WTC11 (cell line): ENCODE data around the gene HYAL1. TPM values are rescaled to one million over a fixed set of nuclear protein-coding genes. Genes with fewer than 3 reads are reported as not detected.

Source experiments
- ATAC-seq: fragments of 200-7000 bp; cut with Tn5 transposase; 2 replicates; pipeline ENCODE4 v1.10.0; 2021; ENCODE audit warnings: mild to moderate bottlenecking, moderate library complexity
- CTCF ChIA-PET: fragments of 300-600 bp; sonication (Branson Sonifier 250); formaldehyde crosslinking; loops from one replicate; lab custom pipeline; 2021; ENCODE audit warnings: antibody characterized with exemption; lab: Charles Lee
- POLR2A ChIA-PET: fragments of 350-600 bp; sonication (Branson Sonifier 250); formaldehyde crosslinking; loops from one replicate; lab custom pipeline; 2021; ENCODE audit warnings: antibody characterized with exemption; lab: Charles Lee
- DNase-seq: peaks from one replicate; pipeline ENCODE4 v3.0.0; 2021; ENCODE audit warnings: low spot score
- H3K27ac Mint-ChIP-seq: 2 replicates; pipeline ENCODE4 v1.8.0; 2021; ENCODE audit warnings: mixed read lengths
- H3K27me3 Mint-ChIP-seq: 2 replicates; pipeline ENCODE4 v1.8.0; 2021; ENCODE audit warnings: low read depth, mild to moderate bottlenecking, moderate library complexity, mixed read lengths
- H3K36me3 Mint-ChIP-seq: 2 replicates; pipeline ENCODE4 v1.8.0; 2021; ENCODE audit warnings: mixed read lengths
- H3K4me1 Mint-ChIP-seq: 2 replicates; pipeline ENCODE4 v1.8.0; 2022; ENCODE audit warnings: mixed read lengths
- H3K4me3 Mint-ChIP-seq: 2 replicates; pipeline ENCODE4 v1.8.0; 2021; ENCODE audit warnings: mild to moderate bottlenecking, moderate library complexity, mixed read lengths
- H3K9me3 Mint-ChIP-seq: 2 replicates; pipeline ENCODE4 v1.8.0; 2021; ENCODE audit warnings: mixed read lengths
- EMX1 ChIP-seq: fragments of 250-450 bp; sonication (Bioruptor Pico); IDR thresholded peaks from 2 replicates; pipeline ENCODE4 v1.8.0; 2021; ENCODE audit warnings: mild to moderate bottlenecking
- KAT7 ChIP-seq: sonication (generic); formaldehyde crosslinking; IDR thresholded peaks from 2 replicates; pipeline ENCODE4 v1.8.1; 2023; ENCODE audit warnings: missing genetic modification reagents, mild to moderate bottlenecking, borderline replicate concordance
- MYBL2 ChIP-seq: sonication (generic); formaldehyde crosslinking; IDR thresholded peaks from 2 replicates; pipeline ENCODE4 v1.8.1; 2023; ENCODE audit warnings: mild to moderate bottlenecking, moderate library complexity, missing genetic modification reagents
- NFYB ChIP-seq: sonication (generic); formaldehyde crosslinking; conservative IDR thresholded peaks from 2 replicates; pipeline ENCODE4 v1.8.0; 2022; ENCODE audit warnings: low read depth, missing genetic modification reagents
- PRRX2 ChIP-seq: fragments of 250-450 bp; sonication (Bioruptor Pico); IDR thresholded peaks from 2 replicates; pipeline ENCODE4 v1.8.0; 2021; ENCODE audit warnings: mild to moderate bottlenecking
- SP1 ChIP-seq: sonication (generic); formaldehyde crosslinking; conservative IDR thresholded peaks from 2 replicates; pipeline ENCODE4 v1.8.1; 2022; ENCODE audit warnings: missing genetic modification reagents
- TCF7 ChIP-seq: sonication (generic); formaldehyde crosslinking; IDR thresholded peaks from 2 replicates; pipeline ENCODE4 v1.8.0; 2022; ENCODE audit warnings: mild to moderate bottlenecking, low read depth, missing genetic modification reagents, moderate library complexity
- ZNF317 ChIP-seq: sonication (generic); formaldehyde crosslinking; IDR thresholded peaks from 2 replicates; pipeline ENCODE4 v1.8.1; 2023; ENCODE audit warnings: low read depth, mild to moderate bottlenecking, moderate library complexity, missing genetic modification reagents, borderline replicate concordance
- total RNA-seq: library from RNA; stranded (reverse); gene quantifications from 3 replicates; pipeline ENCODE4 v1.2.3, GENCODE V29; 2021
- TF ChIP-seq, protein P1 (sequence below): fragments of 250-450 bp; sonication (Bioruptor Pico); IDR thresholded peaks from 2 replicates; pipeline ENCODE4 v1.8.0; 2021; ENCODE audit warnings: mild to moderate bottlenecking
- TF ChIP-seq, protein P2 (sequence below): sonication (generic); formaldehyde crosslinking; IDR thresholded peaks from 2 replicates; pipeline ENCODE4 v1.8.1; 2023; ENCODE audit warnings: mild to moderate bottlenecking, missing genetic modification reagents
- TF ChIP-seq, protein P3 (sequence below): sonication (generic); formaldehyde crosslinking; IDR thresholded peaks from 2 replicates; pipeline ENCODE4 v1.8.0; 2023; ENCODE audit warnings: mild to moderate bottlenecking, missing genetic modification reagents
- TF ChIP-seq, protein P4 (sequence below): sonication (generic); formaldehyde crosslinking; IDR thresholded peaks from 2 replicates; pipeline ENCODE4 v1.8.1; 2022; ENCODE audit warnings: low read depth, missing genetic modification reagents, borderline replicate concordance
- TF ChIP-seq, protein P5 (sequence below): fragments of 250-450 bp; sonication (Bioruptor Pico); IDR thresholded peaks from 2 replicates; pipeline ENCODE4 v1.9.0; 2021; ENCODE audit warnings: mild to moderate bottlenecking
- TF ChIP-seq, protein P6 (sequence below): fragments of 200-600 bp; IDR thresholded peaks from 2 replicates; pipeline ENCODE4 v1.8.0; 2022; ENCODE audit warnings: antibody characterized with exemption
- TF ChIP-seq, protein P7 (sequence below): fragments of 250-450 bp; sonication (Bioruptor Pico); IDR thresholded peaks from 2 replicates; pipeline ENCODE4 v1.9.0; 2021; ENCODE audit warnings: mild to moderate bottlenecking, borderline replicate concordance

The HYAL1 gene
- total RNA-seq, 1 experiment from 2014 or later, result 3.4 TPM

DNA sequence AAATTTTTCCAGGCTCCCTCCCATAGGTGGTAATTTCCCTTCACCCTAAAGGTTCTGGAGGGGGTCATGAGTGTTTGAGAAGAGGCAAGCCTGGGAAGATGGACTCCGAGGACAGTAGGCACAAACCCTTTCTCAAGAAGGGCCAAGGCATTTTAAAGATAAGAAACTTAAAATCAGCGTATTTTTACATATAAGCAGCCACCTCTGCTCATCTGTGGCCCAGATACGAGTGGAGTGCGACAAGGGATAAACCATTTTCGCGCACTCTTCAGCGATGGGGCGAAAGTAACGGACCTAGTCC lies 36.7 kb upstream of the HYAL1 start:
- POLR2A ChIA-PET, result no interaction called here
- Mint-ChIP-seq H3K9me3 (no peaks in the 10 kb centered on the region), H3K27ac (no peak overlapping the region), H3K36me3 (no peaks in the 10 kb centered on the region), H3K4me3 (peak overlapping the region; percentile 95), H3K27me3 (peaks cover 71% of the 10 kb centered on the region), H3K4me1 (peaks cover 33% of the 10 kb centered on the region)
- no peak for ATAC-seq
- DNase-seq, result no peak
- CTCF ChIA-PET, result interaction anchor here (1.0 to 1.7 kb wide), 7 partner anchors 37 to 272 kb away, joined by 3 to 6 read pairs (median 4); partner anchors contain the start of genes CISH, HYAL1 and IFRD2
- TF ChIP-seq, protein P1, sequence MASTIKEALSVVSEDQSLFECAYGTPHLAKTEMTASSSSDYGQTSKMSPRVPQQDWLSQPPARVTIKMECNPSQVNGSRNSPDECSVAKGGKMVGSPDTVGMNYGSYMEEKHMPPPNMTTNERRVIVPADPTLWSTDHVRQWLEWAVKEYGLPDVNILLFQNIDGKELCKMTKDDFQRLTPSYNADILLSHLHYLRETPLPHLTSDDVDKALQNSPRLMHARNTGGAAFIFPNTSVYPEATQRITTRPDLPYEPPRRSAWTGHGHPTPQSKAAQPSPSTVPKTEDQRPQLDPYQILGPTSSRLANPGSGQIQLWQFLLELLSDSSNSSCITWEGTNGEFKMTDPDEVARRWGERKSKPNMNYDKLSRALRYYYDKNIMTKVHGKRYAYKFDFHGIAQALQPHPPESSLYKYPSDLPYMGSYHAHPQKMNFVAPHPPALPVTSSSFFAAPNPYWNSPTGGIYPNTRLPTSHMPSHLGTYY (CRISPR knock-in tag), result no peak

DNA sequence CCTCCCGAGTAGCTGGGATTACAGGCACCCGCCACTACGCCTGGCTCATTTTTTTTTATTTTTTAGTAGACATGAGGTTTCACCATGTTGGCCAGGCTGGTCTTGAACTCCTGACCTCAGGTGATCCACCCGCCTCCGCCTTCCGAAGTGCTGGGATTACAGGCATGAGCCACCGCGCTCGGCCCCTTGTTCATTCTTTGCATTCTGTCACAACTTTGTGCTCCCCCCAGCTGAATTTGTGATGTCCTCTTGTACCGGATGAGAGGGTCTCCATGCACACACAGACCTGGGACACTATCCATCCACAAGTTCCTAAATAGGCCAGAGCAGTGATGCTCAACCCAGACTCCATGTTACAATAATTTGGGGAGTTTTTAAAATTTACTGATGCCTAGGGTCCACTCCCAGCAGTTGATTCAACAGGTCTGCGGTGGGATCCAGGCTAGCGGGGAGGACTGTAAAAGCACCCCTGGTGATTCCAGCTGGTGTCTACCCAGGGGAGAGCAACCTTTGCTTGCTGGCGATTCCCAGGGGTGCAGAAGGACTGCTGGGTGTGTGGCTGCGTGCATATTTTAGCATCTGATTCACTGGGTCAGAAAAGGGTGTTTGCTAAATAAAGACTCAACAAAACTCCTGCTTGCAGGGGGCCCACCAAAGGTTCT lies 36.2 kb upstream of the HYAL1 start:
- DNase-seq, result no peak
- no peak for ATAC-seq
- peaks cover 66% of the 10 kb centered on the region for H3K27me3 Mint-ChIP-seq
- peak overlapping the region; percentile 95 for H3K4me3 Mint-ChIP-seq
- no peaks in the 10 kb centered on the region for H3K9me3 Mint-ChIP-seq
- no peak overlapping the region for H3K27ac Mint-ChIP-seq
- TF ChIP-seq TCF7 (CRISPR knock-in tag) (no peak), ZNF317 (CRISPR knock-in tag) (no peak), EMX1 (CRISPR knock-in tag) (no peak), KAT7 (no peak)
- TF ChIP-seq, protein P2, sequence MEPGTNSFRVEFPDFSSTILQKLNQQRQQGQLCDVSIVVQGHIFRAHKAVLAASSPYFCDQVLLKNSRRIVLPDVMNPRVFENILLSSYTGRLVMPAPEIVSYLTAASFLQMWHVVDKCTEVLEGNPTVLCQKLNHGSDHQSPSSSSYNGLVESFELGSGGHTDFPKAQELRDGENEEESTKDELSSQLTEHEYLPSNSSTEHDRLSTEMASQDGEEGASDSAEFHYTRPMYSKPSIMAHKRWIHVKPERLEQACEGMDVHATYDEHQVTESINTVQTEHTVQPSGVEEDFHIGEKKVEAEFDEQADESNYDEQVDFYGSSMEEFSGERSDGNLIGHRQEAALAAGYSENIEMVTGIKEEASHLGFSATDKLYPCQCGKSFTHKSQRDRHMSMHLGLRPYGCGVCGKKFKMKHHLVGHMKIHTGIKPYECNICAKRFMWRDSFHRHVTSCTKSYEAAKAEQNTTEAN, result no peak
- TF ChIP-seq, protein P3, sequence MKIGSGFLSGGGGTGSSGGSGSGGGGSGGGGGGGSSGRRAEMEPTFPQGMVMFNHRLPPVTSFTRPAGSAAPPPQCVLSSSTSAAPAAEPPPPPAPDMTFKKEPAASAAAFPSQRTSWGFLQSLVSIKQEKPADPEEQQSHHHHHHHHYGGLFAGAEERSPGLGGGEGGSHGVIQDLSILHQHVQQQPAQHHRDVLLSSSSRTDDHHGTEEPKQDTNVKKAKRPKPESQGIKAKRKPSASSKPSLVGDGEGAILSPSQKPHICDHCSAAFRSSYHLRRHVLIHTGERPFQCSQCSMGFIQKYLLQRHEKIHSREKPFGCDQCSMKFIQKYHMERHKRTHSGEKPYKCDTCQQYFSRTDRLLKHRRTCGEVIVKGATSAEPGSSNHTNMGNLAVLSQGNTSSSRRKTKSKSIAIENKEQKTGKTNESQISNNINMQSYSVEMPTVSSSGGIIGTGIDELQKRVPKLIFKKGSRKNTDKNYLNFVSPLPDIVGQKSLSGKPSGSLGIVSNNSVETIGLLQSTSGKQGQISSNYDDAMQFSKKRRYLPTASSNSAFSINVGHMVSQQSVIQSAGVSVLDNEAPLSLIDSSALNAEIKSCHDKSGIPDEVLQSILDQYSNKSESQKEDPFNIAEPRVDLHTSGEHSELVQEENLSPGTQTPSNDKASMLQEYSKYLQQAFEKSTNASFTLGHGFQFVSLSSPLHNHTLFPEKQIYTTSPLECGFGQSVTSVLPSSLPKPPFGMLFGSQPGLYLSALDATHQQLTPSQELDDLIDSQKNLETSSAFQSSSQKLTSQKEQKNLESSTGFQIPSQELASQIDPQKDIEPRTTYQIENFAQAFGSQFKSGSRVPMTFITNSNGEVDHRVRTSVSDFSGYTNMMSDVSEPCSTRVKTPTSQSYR (CRISPR knock-in tag), result no peak
- TF ChIP-seq, all 79 proteins: peak for 0
- ChIA-PET CTCF (no interaction called here), POLR2A (no interaction called here)
- Mint-ChIP-seq H3K4me1 (peaks cover 33% of the 10 kb centered on the region), H3K36me3 (no peaks in the 10 kb centered on the region)

DNA sequence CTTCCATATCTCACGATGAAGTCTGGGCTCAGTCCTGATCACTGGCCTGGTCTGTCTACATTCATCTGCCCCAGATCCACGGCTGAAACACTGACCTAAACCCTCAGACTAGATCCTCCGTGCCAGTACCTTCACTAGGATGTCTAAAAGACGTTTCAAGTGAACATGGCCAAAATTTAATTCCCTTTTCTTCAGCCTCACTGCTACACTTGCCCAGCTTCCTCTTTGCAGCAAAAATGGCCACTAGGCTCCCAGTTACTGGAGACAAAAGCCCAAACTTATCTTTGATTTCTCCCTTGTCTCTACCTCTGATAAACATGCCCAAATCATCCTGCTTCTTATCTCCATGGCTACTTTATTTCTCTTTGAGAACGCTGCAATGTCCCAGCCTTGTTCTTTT lies 35.6 kb upstream of the HYAL1 start:
- H3K27ac Mint-ChIP-seq, result no peak overlapping the region
- CTCF ChIA-PET, result interaction anchor here (0.7 to 2.6 kb wide), 3 partner anchors 9 to 92 kb away, joined by 3 to 21 read pairs (median 12); partner anchors contain the start of gene HYAL1
- TF ChIP-seq, protein P4, sequence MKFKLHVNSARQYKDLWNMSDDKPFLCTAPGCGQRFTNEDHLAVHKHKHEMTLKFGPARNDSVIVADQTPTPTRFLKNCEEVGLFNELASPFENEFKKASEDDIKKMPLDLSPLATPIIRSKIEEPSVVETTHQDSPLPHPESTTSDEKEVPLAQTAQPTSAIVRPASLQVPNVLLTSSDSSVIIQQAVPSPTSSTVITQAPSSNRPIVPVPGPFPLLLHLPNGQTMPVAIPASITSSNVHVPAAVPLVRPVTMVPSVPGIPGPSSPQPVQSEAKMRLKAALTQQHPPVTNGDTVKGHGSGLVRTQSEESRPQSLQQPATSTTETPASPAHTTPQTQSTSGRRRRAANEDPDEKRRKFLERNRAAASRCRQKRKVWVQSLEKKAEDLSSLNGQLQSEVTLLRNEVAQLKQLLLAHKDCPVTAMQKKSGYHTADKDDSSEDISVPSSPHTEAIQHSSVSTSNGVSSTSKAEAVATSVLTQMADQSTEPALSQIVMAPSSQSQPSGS (CRISPR knock-in tag), result no peak
- TF ChIP-seq, protein P5, sequence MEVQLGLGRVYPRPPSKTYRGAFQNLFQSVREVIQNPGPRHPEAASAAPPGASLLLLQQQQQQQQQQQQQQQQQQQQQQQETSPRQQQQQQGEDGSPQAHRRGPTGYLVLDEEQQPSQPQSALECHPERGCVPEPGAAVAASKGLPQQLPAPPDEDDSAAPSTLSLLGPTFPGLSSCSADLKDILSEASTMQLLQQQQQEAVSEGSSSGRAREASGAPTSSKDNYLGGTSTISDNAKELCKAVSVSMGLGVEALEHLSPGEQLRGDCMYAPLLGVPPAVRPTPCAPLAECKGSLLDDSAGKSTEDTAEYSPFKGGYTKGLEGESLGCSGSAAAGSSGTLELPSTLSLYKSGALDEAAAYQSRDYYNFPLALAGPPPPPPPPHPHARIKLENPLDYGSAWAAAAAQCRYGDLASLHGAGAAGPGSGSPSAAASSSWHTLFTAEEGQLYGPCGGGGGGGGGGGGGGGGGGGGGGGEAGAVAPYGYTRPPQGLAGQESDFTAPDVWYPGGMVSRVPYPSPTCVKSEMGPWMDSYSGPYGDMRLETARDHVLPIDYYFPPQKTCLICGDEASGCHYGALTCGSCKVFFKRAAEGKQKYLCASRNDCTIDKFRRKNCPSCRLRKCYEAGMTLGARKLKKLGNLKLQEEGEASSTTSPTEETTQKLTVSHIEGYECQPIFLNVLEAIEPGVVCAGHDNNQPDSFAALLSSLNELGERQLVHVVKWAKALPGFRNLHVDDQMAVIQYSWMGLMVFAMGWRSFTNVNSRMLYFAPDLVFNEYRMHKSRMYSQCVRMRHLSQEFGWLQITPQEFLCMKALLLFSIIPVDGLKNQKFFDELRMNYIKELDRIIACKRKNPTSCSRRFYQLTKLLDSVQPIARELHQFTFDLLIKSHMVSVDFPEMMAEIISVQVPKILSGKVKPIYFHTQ (CRISPR knock-in tag), result no peak
- no peak for TF ChIP-seq NFYB (CRISPR knock-in tag)
- TF ChIP-seq, protein P6, sequence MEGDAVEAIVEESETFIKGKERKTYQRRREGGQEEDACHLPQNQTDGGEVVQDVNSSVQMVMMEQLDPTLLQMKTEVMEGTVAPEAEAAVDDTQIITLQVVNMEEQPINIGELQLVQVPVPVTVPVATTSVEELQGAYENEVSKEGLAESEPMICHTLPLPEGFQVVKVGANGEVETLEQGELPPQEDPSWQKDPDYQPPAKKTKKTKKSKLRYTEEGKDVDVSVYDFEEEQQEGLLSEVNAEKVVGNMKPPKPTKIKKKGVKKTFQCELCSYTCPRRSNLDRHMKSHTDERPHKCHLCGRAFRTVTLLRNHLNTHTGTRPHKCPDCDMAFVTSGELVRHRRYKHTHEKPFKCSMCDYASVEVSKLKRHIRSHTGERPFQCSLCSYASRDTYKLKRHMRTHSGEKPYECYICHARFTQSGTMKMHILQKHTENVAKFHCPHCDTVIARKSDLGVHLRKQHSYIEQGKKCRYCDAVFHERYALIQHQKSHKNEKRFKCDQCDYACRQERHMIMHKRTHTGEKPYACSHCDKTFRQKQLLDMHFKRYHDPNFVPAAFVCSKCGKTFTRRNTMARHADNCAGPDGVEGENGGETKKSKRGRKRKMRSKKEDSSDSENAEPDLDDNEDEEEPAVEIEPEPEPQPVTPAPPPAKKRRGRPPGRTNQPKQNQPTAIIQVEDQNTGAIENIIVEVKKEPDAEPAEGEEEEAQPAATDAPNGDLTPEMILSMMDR, result no peak
- TF ChIP-seq EMX1 (CRISPR knock-in tag), result no peak
- TF ChIP-seq, protein P7, sequence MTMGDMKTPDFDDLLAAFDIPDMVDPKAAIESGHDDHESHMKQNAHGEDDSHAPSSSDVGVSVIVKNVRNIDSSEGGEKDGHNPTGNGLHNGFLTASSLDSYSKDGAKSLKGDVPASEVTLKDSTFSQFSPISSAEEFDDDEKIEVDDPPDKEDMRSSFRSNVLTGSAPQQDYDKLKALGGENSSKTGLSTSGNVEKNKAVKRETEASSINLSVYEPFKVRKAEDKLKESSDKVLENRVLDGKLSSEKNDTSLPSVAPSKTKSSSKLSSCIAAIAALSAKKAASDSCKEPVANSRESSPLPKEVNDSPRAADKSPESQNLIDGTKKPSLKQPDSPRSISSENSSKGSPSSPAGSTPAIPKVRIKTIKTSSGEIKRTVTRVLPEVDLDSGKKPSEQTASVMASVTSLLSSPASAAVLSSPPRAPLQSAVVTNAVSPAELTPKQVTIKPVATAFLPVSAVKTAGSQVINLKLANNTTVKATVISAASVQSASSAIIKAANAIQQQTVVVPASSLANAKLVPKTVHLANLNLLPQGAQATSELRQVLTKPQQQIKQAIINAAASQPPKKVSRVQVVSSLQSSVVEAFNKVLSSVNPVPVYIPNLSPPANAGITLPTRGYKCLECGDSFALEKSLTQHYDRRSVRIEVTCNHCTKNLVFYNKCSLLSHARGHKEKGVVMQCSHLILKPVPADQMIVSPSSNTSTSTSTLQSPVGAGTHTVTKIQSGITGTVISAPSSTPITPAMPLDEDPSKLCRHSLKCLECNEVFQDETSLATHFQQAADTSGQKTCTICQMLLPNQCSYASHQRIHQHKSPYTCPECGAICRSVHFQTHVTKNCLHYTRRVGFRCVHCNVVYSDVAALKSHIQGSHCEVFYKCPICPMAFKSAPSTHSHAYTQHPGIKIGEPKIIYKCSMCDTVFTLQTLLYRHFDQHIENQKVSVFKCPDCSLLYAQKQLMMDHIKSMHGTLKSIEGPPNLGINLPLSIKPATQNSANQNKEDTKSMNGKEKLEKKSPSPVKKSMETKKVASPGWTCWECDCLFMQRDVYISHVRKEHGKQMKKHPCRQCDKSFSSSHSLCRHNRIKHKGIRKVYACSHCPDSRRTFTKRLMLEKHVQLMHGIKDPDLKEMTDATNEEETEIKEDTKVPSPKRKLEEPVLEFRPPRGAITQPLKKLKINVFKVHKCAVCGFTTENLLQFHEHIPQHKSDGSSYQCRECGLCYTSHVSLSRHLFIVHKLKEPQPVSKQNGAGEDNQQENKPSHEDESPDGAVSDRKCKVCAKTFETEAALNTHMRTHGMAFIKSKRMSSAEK, result no peak
- no peak for TF ChIP-seq SP1 (CRISPR knock-in tag)
- no peak for TF ChIP-seq MYBL2 (CRISPR knock-in tag)
- no peak for TF ChIP-seq PRRX2 (CRISPR knock-in tag)

More for the DNA sequence above, 35.6 kb upstream of the HYAL1 start:
- POLR2A ChIA-PET, result interaction anchor here (0.6 kb wide), 1 partner anchor 127 kb away, joined by 4 read pairs; no protein-coding TSS in a partner anchor
- no peak for DNase-seq
- Mint-ChIP-seq H3K4me3 (peak overlapping the region; percentile 95), H3K9me3 (no peaks in the 10 kb centered on the region), H3K36me3 (no peaks in the 10 kb centered on the region), H3K4me1 (peaks cover 33% of the 10 kb centered on the region), H3K27me3 (peaks cover 60% of the 10 kb centered on the region)
- ATAC-seq, result no peak
